ENCODE results near the gene PLEKHG2. TPM values are rescaled to one million over a fixed set of nuclear protein-coding genes. Genes with fewer than 3 reads are reported as not detected.

The PLEKHG2 gene
- total and polyA plus RNA-seq, 9 of the 15 experiments (the other 6 are each of a cell fraction or from before 2014, with no cell fraction given) = 0.98 to 45.7 (median 9.8) TPM

DNA sequence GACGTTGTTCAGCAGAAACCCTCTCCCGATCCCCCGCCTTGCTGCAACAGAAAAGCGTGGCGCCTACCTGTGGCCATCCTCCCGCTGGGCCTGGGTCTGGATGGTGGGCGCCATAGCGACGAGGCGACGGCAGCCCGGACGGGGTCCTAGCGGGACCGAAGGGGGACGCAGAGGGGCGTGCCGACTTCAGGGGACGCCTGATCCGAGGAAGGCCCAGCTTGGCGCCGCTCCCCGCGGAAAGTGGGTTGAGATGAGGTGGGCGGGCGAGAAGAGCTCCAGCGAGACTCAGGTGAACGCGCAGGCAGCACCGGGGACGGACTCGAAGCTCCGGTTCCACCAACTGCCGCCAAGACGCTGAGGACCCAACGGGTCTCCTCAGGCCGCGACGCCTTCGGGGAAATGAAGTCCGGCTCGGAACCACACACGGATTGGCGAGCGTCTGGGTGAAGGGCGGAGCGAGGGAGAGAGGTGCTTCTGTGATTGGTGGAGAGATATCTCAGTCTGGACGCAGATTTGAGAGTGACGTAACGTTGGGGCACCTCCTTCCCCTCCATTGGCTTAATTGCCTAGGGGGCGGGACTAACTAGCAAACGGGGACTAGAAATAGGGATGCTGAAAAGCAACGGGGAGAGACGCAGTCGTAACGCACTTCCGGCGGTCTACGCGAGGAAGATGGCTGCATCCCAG is 21.6 kb upstream of the PLEKHG2 start, which contains the start of the genes MED29 and PAF1 (continued):
- TF ChIP-seq KDM4B (IDR thresholded peaks at IDR 0.05; ENCODE audit: borderline replicate concordance in 2 of 2, low read depth in 1 of 2) (peak in 1 of 2 experiments; percentile 33; a peak in 1 of 4 replicates), RNF2 (IDR thresholded peaks at IDR 0.05) (no peak; the same call in 1 of the 2 replicates), MNT (conservative IDR thresholded peaks at IDR 0.05) (peak in 1 of 2 experiments; percentile 74; a peak in 1 of 4 replicates), MCM3 (IDR thresholded peaks at IDR 0.05) (no peak), HEY1 (CRISPR knock-in tag; IDR thresholded peaks at IDR 0.05; ENCODE audit: borderline replicate concordance) (no peak), CBX5 (IDR thresholded peaks at IDR 0.05; ENCODE audit: borderline replicate concordance, low read depth) (no peak), ATF7 (IDR thresholded peaks at IDR 0.05) (peak; percentile 99), FOXA1 (IDR thresholded peaks at IDR 0.05; ENCODE audit: borderline replicate concordance) (no peak), POLR2A (conservative IDR thresholded peaks at IDR 0.05) (peak; percentile 96), SMAD1 (IDR thresholded peaks at IDR 0.05; ENCODE audit: low read depth, low read length, partially characterized antibody) (no peak), POLR2H (tag; IDR thresholded peaks at IDR 0.05; ENCODE audit: low read depth) (peak; percentile 93), PYGO2 (tag; IDR thresholded peaks at IDR 0.05) (no peak), MTF1 (CRISPR knock-in tag; IDR thresholded peaks at IDR 0.05; ENCODE audit: borderline replicate concordance) (no peak), ZNF140 (CRISPR knock-in tag; IDR thresholded peaks at IDR 0.05) (no peak)
- TF ChIP-seq, protein P1, sequence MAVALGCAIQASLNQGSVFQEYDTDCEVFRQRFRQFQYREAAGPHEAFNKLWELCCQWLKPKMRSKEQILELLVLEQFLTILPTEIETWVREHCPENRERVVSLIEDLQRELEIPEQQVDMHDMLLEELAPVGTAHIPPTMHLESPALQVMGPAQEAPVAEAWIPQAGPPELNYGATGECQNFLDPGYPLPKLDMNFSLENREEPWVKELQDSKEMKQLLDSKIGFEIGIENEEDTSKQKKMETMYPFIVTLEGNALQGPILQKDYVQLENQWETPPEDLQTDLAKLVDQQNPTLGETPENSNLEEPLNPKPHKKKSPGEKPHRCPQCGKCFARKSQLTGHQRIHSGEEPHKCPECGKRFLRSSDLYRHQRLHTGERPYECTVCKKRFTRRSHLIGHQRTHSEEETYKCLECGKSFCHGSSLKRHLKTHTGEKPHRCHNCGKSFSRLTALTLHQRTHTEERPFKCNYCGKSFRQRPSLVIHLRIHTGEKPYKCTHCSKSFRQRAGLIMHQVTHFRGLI (CRISPR knock-in tag; IDR thresholded peaks at IDR 0.05) = no peak
- TF ChIP-seq, protein P2, sequence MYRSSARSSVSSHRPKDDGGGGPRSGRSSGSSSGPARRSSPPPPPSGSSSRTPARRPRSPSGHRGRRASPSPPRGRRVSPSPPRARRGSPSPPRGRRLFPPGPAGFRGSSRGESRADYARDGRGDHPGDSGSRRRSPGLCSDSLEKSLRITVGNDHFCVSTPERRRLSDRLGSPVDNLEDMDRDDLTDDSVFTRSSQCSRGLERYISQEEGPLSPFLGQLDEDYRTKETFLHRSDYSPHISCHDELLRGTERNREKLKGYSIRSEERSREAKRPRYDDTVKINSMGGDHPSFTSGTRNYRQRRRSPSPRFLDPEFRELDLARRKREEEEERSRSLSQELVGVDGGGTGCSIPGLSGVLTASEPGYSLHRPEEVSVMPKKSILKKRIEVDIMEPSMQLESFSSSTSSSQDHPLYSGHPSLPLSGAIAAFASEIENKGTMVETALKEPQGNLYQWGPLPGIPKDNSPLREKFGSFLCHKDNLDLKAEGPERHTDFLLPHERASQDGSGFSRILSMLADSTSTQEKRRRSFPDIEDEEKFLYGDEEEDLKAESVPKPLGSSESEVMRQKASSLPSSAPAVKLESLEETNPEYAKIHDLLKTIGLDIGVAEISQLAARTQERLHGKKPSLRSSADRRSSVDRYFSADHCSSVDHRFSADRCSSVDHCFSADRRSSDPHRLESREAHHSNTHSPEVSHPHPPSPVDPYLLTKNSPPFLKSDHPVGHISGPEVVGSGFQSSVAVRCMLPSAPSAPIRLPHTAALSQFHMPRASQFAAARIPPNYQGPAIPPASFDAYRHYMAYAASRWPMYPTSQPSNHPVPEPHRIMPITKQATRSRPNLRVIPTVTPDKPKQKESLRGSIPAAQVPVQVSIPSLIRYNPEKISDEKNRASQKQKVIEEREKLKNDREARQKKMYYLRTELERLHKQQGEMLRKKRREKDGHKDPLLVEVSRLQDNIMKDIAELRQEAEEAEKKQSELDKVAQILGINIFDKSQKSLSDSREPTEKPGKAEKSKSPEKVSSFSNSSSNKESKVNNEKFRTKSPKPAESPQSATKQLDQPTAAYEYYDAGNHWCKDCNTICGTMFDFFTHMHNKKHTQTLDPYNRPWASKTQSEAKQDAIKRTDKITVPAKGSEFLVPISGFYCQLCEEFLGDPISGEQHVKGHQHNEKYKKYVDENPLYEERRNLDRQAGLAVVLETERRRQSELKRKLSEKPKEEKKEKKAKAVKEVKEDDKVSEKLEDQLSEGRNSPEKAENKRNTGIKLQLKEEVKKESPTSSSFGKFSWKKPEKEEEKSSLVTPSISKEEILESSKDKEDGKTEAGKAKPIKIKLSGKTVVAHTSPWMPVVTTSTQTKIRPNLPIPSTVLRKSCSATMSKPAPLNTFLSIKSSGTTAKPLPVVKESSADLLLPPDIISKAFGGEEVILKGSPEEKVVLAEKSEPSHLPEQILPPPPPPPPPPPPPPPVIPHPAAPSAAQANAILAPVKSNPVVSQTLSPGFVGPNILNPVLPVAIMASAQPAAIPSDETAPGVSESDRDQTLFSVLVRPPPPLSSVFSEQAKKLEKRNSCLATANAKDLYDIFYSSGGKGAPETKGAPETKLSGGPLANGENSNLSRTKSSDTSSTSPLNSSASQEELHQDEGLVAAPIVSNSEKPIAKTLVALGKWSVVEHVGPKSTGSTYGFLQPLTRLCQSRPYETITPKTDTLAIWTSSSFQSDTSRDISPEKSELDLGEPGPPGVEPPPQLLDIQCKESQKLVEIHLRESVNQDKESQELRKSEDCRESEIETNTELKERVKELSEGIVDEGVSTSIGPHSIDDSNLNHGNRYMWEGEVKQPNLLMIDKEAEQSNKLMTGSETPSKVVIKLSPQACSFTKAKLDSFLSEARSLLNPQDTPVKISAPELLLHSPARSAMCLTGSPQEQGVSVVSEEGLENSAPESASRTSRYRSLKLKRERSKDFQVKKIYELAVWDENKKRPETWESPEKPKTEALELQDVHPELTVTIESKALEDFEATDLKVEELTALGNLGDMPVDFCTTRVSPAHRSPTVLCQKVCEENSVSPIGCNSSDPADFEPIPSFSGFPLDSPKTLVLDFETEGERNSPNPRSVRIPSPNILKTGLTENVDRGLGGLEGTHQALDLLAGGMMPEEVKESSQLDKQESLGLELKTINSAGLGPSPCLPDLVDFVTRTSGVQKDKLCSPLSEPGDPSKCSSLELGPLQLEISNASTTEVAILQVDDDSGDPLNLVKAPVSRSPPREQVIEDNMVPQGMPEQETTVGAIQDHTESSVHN (IDR thresholded peaks at IDR 0.05; ENCODE audit: borderline replicate concordance in 1 of 2, low read depth in 1 of 2) = no peak
